Transverse colon (tissue), 4 donors: ENCODE data around the gene TPK1. TPM values are rescaled to one million over a fixed set of nuclear protein-coding genes. Genes with fewer than 3 reads are reported as not detected.
"Not testable (repeated sequence)": the region's sequence is repeated elsewhere in the genome, so short reads cannot be mapped to it uniquely, and the experiment has no call there.

Source experiments
- DNase-seq: peaks from one replicate; pipeline ENCODE4 v3.0.0-alpha.2; 2019
- H3K27ac ChIP-seq, 4 donors: fragments of 200-600 bp; sonication (generic); 2 replicates each; pipeline ENCODE4 v1.5.1; 2016 to 2018; ENCODE audit warnings: inconsistent platforms in 4 of 4
- H3K27me3 ChIP-seq: fragments of 200-600 bp; sonication (generic); 2 replicates; pipeline ENCODE4 v1.5.1; 2017; ENCODE audit warnings: inconsistent platforms
- H3K36me3 ChIP-seq, 4 donors: fragments of 200-600 bp; sonication (generic); 2 replicates each; pipeline ENCODE4 v1.5.1; 2017 to 2019; ENCODE audit warnings: inconsistent platforms in 4 of 4
- H3K4me1 ChIP-seq, 4 donors: fragments of 200-600 bp; sonication (generic); 2 replicates each; pipeline ENCODE4 v1.5.1; 2017 to 2020; ENCODE audit warnings: inconsistent platforms in 4 of 4
- H3K4me3 ChIP-seq, 4 donors: fragments of 200-600 bp; sonication (generic); 1 replicate in 1 of 4; 2 replicates in 3 of 4; pipeline versions ENCODE4 v1.5.1 to v1.6.1; 2017 to 2019; ENCODE audit warnings: inconsistent platforms in 4 of 4
- H3K9me3 ChIP-seq, 2 donors: fragments of 200-600 bp; sonication (generic); 2 replicates each; pipeline ENCODE4 v1.5.1; 2017 to 2019; ENCODE audit warnings: inconsistent platforms in 2 of 2
- EP300 ChIP-seq: sonication (generic); formaldehyde crosslinking; IDR thresholded peaks from one replicate; pipeline ENCODE4 v1.6.1; 2017; ENCODE audit warnings: antibody characterized with exemption, low read depth
- POLR2A ChIP-seq: fragments of 450-650 bp; IDR thresholded peaks from one replicate; pipeline ENCODE4 v1.6.1; 2016; ENCODE audit warnings: antibody characterized with exemption, mild to moderate bottlenecking, moderate library complexity
- POLR2AphosphoS5 ChIP-seq, 3 donors: sonication (generic); formaldehyde crosslinking; IDR thresholded peaks; one replicate each; pipeline ENCODE4 v1.6.1; 2016; ENCODE audit warnings: antibody characterized with exemption in 3 of 3
- WGBS, 2 donors: methylation state at CpG; one replicate each; pipeline ENCODE4 v1.1.5; 2018; ENCODE audit warnings: low coverage in 1 of 2; 5-methylcytosine and 5-hydroxymethylcytosine counted together
- in situ Hi-C, 4 donors: fragments of 200-750 bp; cut with MboI; loops; one replicate each; pipeline versions ENCODE4 v1.15.0 to v1.15.1; 2017; ENCODE audit warnings: low sequenced_read_pairs in 3 of 4, low pct_ligation_motif_present in 1 of 4, low pct_unique_long_range_greater_than_20kb in 1 of 4
- intact Hi-C: fragments of 100-400 bp; cut with DNase I; formaldehyde crosslinking; loops from one replicate; pipeline ENCODE4 v1.15.1; 2023; ENCODE audit warnings: low total_unique reads
- total RNA-seq, 4 donors: library from RNA; depleted of rRNA; stranded (reverse); fragments of >200 nt; gene quantifications; one replicate each; pipeline ENCODE4 v1.1.0, GENCODE V29; 2016
- TF ChIP-seq, protein P1 (sequence below), 5 experiments: fragments of 200-600 bp in 3 of 5; fragments of 450-650 bp in 2 of 5; sonication (generic) in 3 of 5; IDR thresholded peaks; 1 replicate in 2 of 5; 2 replicates in 3 of 5; pipeline ENCODE4 v1.5.1; 2016 to 2017; ENCODE audit warnings: antibody characterized with exemption in 5 of 5, inconsistent platforms in 3 of 5, mild to moderate bottlenecking in 2 of 5, moderate library complexity in 1 of 5

Gene TPK1
- total RNA-seq, 4 donors from 2014 or later = 1.4 to 17.3 (median 14.6) TPM

DNA sequence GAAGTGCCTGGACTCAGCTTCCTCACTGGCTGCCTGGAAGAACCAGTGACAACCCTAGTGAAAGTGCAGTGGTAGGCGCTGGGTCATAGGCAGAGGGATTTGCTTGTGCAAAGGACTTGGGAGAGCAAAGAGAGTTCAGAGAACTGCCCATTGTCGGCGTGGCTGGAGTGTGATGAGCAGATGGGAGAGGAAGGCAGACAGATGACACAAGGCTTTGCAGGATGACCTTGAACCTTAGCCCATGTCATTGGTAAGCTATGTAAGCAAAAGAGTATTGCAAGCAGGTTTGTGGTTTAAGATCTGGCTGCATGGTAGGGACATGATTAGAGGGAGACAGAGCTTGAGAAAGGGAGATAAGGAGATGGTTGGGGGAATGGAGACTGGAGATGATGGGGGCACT is 397.1 kb downstream of the TPK1 start:
- no peak overlapping the region for H3K27ac ChIP-seq
- H3K9me3 ChIP-seq = no peaks in the 10 kb centered on the region
- 79 to 82% methylated on average over 2 to 3 of the region's 3 CpGs for WGBS, 2 donors
- H3K36me3 ChIP-seq = no peaks in the 10 kb centered on the region
- no peaks in the 10 kb centered on the region for H3K4me1 ChIP-seq
- TF ChIP-seq POLR2A = no peak
- TF ChIP-seq POLR2AphosphoS5 (IDR thresholded peaks at IDR 0.05) = no peak
- no peak for TF ChIP-seq EP300
- TF ChIP-seq, protein P1, sequence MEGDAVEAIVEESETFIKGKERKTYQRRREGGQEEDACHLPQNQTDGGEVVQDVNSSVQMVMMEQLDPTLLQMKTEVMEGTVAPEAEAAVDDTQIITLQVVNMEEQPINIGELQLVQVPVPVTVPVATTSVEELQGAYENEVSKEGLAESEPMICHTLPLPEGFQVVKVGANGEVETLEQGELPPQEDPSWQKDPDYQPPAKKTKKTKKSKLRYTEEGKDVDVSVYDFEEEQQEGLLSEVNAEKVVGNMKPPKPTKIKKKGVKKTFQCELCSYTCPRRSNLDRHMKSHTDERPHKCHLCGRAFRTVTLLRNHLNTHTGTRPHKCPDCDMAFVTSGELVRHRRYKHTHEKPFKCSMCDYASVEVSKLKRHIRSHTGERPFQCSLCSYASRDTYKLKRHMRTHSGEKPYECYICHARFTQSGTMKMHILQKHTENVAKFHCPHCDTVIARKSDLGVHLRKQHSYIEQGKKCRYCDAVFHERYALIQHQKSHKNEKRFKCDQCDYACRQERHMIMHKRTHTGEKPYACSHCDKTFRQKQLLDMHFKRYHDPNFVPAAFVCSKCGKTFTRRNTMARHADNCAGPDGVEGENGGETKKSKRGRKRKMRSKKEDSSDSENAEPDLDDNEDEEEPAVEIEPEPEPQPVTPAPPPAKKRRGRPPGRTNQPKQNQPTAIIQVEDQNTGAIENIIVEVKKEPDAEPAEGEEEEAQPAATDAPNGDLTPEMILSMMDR (IDR thresholded peaks at IDR 0.05) = no peak
- H3K4me3 ChIP-seq = no peak overlapping the region
- DNase-seq = no peak
- H3K27me3 ChIP-seq = no peaks in the 10 kb centered on the region
- in situ Hi-C loops = no loop called here
- intact Hi-C loops = no loop called here

DNA sequence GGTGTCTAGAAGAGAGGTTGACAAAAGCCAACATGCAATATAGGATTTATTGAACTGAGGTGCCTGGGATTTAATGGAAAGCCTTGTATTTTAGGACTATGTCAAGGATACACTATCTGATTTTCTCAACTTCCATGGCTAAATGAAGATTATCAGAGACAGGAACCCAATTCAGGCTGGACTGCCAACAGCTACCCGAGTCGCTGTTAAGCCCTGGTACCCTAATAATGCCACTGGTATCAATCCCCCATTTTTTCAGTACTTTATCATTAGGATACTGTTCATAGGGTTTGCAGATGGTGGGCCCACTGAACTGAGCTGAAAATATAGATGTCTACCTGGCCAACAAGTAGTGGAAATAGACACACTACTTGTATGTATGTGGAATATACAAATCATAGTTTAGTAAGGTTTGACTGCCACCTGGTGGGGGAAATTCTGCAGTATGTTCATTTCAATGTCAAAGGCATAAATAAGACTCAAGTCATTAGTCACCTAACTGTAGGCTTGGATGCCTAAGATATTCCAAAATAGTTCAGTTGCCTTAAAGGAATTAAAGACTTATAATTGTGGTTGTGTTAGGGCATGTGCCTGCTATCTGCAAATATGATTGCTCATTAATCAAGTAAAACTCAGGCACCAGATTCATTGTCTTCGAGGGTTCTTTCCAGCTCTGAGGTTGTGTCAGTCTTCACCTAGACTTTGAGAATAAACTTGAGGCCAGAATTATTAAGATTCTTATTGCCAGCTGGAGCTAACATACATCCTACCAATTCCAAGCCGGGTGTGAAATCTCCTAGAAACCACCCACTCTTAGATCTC is 398.3 kb downstream of the TPK1 start:
- 78% methylated on average over 4 of the region's 4 CpGs; no CpG with 5 or more reads in 1 of the 2 donors for WGBS, 2 donors
- Histone ChIP-seq H3K27ac (no peak overlapping the region), H3K27me3 (no peaks in the 10 kb centered on the region), H3K9me3 (no peaks in the 10 kb centered on the region), H3K4me3 (no peak overlapping the region), H3K4me1 (no peaks in the 10 kb centered on the region), H3K36me3 (no peaks in the 10 kb centered on the region)
- in situ Hi-C loops (no loop called here), intact Hi-C loops (no loop called here)
- DNase-seq = peak; percentile 76
- no peak for TF ChIP-seq POLR2A
- TF ChIP-seq, protein P1 (IDR thresholded peaks at IDR 0.05) = peak; percentile 48 to 66 (median 56)
- TF ChIP-seq EP300 = no peak

DNA sequence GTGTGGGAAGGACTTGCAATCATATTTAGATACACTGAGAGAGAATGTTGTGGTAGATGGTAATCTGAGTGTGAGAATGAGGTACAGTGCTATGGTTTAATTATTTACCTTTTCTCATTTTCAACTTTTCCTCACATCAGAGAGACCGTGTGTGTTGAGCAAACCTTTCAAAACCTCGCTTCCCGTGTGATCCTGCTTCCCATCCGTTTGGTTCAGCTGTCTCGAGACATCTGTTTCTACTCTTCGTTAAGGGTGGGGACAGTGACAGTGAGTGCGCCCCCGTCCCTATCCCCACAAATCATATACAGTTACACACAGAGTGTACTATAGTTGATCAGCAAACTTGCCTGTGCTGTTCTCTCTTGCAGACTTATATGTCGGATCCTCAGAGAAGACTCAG is 399.4 kb downstream of the TPK1 start:
- Histone ChIP-seq H3K9me3 (no peaks in the 10 kb centered on the region), H3K4me1 (no peaks in the 10 kb centered on the region), H3K4me3 (no peak overlapping the region), H3K27ac (no peak overlapping the region), H3K36me3 (no peaks in the 10 kb centered on the region), H3K27me3 (no peaks in the 10 kb centered on the region)
- no peak for TF ChIP-seq EP300
- TF ChIP-seq, protein P1 (IDR thresholded peaks at IDR 0.05) = no peak
- DNase-seq = no peak
- in situ Hi-C loops = no loop called here
- WGBS, 2 donors = 60 to 71% methylated on average over 1 to 9 of the region's 9 CpGs
- intact Hi-C loops = no loop called here

DNA sequence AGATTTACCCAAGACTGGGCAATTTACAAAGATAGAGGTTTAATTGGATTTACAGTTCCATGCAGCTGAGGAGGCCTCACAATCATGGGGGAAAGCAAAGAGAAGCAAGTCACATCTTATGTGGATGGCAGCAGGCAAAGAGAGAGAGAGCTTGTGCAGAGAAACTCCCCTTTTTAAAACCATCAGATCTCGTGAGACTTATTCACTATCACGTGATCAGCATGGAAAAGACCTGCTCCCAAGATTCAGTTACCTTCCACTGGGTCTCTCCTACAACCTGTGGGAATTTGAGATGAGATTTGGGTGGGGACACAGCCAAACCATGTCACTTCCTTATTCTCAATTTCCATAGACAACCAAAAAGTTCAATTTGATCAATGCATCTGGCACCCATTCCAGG is 407.4 kb downstream of the TPK1 start:
- TF ChIP-seq EP300 = no peak
- TF ChIP-seq POLR2AphosphoS5 (IDR thresholded peaks at IDR 0.05) = no peak
- TF ChIP-seq POLR2A = no peak
- TF ChIP-seq, protein P1 (IDR thresholded peaks at IDR 0.05) = no peak

DNA sequence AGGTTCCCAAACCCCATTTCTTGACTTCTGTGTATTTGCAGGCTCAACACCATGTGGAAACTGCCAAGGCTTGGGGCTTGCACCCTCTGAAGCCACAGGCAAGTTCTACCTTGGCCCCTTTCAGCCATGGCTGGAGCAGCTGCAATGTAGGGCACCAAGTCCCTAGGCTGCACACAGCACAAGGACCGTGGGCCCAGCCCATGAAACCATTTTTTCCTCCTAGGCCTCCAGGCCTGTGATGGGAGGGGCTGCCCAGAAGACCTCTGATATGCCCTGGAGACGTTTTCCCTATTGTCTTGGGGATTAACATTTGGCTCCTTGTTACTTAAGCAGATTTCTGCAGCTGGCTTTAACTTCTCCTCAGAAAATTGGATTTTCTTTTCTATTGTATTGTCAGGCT is 408.3 kb downstream of the TPK1 start:
- H3K27me3 ChIP-seq, intact Hi-C loops: not testable (repeated sequence)

More for the DNA sequence above, 407.4 kb downstream of the TPK1 start:
- Histone ChIP-seq H3K9me3 (peaks cover 7% of the 10 kb centered on the region in 2 donors), H3K4me3 (no peak overlapping the region), H3K36me3 (no peaks in the 10 kb centered on the region), H3K27me3 (no peaks in the 10 kb centered on the region), H3K27ac (no peak overlapping the region), H3K4me1 (no peaks in the 10 kb centered on the region)
- in situ Hi-C loops (no loop called here), intact Hi-C loops (no loop called here)
- no peak for DNase-seq
- WGBS, 2 donors = 86% methylated on average over 2 of the region's 2 CpGs; no CpG with 5 or more reads in 1 of the 2 donors

DNA sequence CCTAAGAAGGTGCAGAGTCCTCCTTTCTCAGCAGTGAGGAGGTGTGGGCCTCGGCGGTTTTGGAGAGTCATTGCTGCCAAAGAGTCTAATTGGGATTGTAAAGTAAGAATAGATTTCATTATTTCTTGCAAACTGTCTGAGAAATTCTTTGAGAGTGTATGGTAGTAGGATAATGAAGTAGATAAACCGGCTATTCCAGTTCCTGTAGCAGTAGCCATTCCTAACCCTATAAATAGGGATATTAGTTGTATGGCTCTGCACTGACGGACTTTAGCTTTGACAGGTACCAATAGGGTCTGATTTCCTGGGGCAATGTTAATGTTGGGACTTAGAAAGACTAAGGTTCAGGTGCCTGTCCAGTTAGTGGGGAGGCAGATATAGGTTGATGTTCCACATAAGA is 416.9 kb downstream of the TPK1 start:
- H3K36me3 ChIP-seq, in situ Hi-C loops, H3K4me1 ChIP-seq, H3K4me3 ChIP-seq, H3K9me3 ChIP-seq, intact Hi-C loops, H3K27me3 ChIP-seq: not testable (repeated sequence)
- 55 to 83% methylated on average over 2 to 4 of the region's 4 CpGs for WGBS, 2 donors
- peak overlapping the region in 3 of 4 donors; percentile 19 to 50 (median 43) for H3K27ac ChIP-seq
- peak; percentile 27 for DNase-seq

More for the DNA sequence above, 408.3 kb downstream of the TPK1 start:
- in situ Hi-C loops, H3K4me3 ChIP-seq, DNase-seq, H3K9me3 ChIP-seq, H3K36me3 ChIP-seq, H3K4me1 ChIP-seq, H3K27ac ChIP-seq: not testable (repeated sequence)
- WGBS, 2 donors = 0 to 55% methylated on average over 1 to 2 of the region's 2 CpGs
